Endothelial cell of umbilical vein (primary cell): ENCODE results near the gene AGBL4.

ENCODE experiments used
- CTCF ChIP-seq, 2 donors: IDR thresholded peaks; 1 replicate in 1 of 2; 2 replicates in 1 of 2; pipeline ENCODE4 v1.5.1; 2011; ENCODE audit warnings: low read length in 2 of 2, mild to moderate bottlenecking in 2 of 2, moderate library complexity in 2 of 2, control low read depth in 1 of 2, inconsistent platforms in 1 of 2, low read depth in 1 of 2; ENCODE audit not compliant: insufficient read depth in 1 of 2; ENCODE audit errors: extremely low read depth in 1 of 2
- EZH2 ChIP-seq: IDR thresholded peaks from 2 replicates; pipeline ENCODE4 v1.6.1; 2012; ENCODE audit warnings: borderline replicate concordance, low read depth, mild to moderate bottlenecking, moderate library complexity, low read length, inconsistent platforms; ENCODE audit not compliant: severe bottlenecking
- FOS ChIP-seq: IDR thresholded peaks from 2 replicates; pipeline ENCODE4 v1.6.1; 2011; ENCODE audit warnings: mild to moderate bottlenecking, low read length, moderate library complexity, borderline replicate concordance; ENCODE audit not compliant: insufficient read depth
- GATA2 ChIP-seq: IDR thresholded peaks from 2 replicates; pipeline ENCODE4 v1.7.0; 2011; ENCODE audit warnings: low read depth, mild to moderate bottlenecking, moderate library complexity, mixed read lengths, low read length; ENCODE audit not compliant: insufficient read length, insufficient read depth
- MYC ChIP-seq: IDR thresholded peaks from one replicate; pipeline ENCODE4 v1.6.1; 2011; ENCODE audit warnings: mild to moderate bottlenecking, low read depth, low read length
- POLR2A ChIP-seq: IDR thresholded peaks from 2 replicates; pipeline ENCODE4 v1.6.1; 2012; ENCODE audit warnings: low read depth, mild to moderate bottlenecking, control low read depth, low read length
- POLR2AphosphoS5 ChIP-seq: IDR thresholded peaks from 2 replicates; pipeline ENCODE4 v1.6.1; 2012; ENCODE audit warnings: low read depth, mild to moderate bottlenecking, control low read depth, low read length, moderate library complexity; ENCODE audit not compliant: insufficient read depth
- TF ChIP-seq, protein P1 (sequence below): IDR thresholded peaks from 2 replicates; pipeline ENCODE4 v1.6.1; 2011; ENCODE audit not compliant: insufficient read depth, insufficient read length

DNA sequence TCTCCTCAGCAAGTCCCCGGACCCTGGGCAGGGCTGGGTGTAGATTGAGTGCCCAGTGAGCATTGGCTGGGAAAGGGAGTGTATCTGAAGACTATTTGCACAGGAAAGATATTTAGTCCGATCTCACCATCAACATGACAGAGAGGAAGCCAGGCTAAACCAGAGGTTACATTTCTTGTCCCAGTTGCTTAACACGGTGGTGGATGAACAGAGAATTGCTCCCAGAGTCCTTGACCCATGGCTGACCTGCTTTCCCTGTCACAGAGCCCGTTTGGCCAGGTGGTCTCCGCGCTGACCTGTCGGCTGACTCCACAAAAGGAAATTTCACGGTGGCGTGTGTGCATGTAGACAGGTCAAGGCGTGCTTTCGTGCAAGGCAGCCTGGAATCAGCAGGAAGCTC is 1330.6 kb downstream of the AGBL4 start:
- no peak for TF ChIP-seq CTCF (IDR thresholded peaks at IDR 0.05; ENCODE audit: extremely low read depth in 1 of 2, insufficient read depth in 1 of 2, low read depth in 1 of 2, low read length in 2 of 2)
- TF ChIP-seq EZH2: no peak
- no peak for TF ChIP-seq POLR2A
- TF ChIP-seq MYC: no peak
- TF ChIP-seq FOS: no peak
- TF ChIP-seq POLR2AphosphoS5: no peak
- no peak for TF ChIP-seq GATA2
- TF ChIP-seq, protein P1, sequence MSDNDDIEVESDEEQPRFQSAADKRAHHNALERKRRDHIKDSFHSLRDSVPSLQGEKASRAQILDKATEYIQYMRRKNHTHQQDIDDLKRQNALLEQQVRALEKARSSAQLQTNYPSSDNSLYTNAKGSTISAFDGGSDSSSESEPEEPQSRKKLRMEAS: no peak
